A673 (cell line): Measurements from ENCODE around the gene FBXW4. TPM values are rescaled to one million over a fixed set of nuclear protein-coding genes. Genes with fewer than 3 reads are reported as not detected.

Experiments
- BruUV-seq: library from RNA; stranded (reverse); fragments of 400-500 nt; replicated peaks from 2 replicates; lab custom pipeline; 2021; lab: Mats Ljungman, UMichigan
- CTCF ChIA-PET: fragments of 300-600 bp; sonication (Branson Sonifier 250); formaldehyde crosslinking; loops from one replicate; lab custom pipeline; 2022; ENCODE audit warnings: antibody characterized with exemption; lab: Charles Lee
- POLR2A ChIA-PET: fragments of 300-600 bp; sonication (Branson Sonifier 250); formaldehyde crosslinking; loops from one replicate; lab custom pipeline; 2022; ENCODE audit warnings: antibody characterized with exemption; ENCODE audit not compliant: low non-redundant PET; lab: Charles Lee
- DNase-seq: peaks from one replicate; pipeline ENCODE4 v3.0.0-alpha.2; 2015; ENCODE audit warnings: low spot score
- H3K27ac ChIP-seq: fragments of 200-600 bp; sonication (generic); 2 replicates; pipeline ENCODE4 v1.5.1; 2016; ENCODE audit warnings: mixed run types, low read depth, mild to moderate bottlenecking, mixed read lengths, antibody characterized with exemption, low read length; ENCODE audit not compliant: poor library complexity, severe bottlenecking
- H3K27me3 ChIP-seq: fragments of 200-600 bp; sonication (generic); replicated peaks from 2 replicates; pipeline ENCODE4 v1.6.1; 2017; ENCODE audit warnings: mixed run types, low read depth, mild to moderate bottlenecking, mixed read lengths, antibody characterized with exemption, low read length; ENCODE audit not compliant: insufficient read depth, poor library complexity
- H3K36me3 ChIP-seq: fragments of 200-600 bp; sonication (generic); 2 replicates; pipeline ENCODE4 v1.6.1; 2016; ENCODE audit warnings: mixed run types, mild to moderate bottlenecking, mixed read lengths, antibody characterized with exemption, low read length; ENCODE audit not compliant: insufficient read depth, poor library complexity, severe bottlenecking
- H3K4me1 ChIP-seq: fragments of 200-600 bp; sonication (generic); 2 replicates; pipeline ENCODE4 v1.6.1; 2017; ENCODE audit warnings: mixed run types, mild to moderate bottlenecking, mixed read lengths, antibody characterized with exemption, low read length; ENCODE audit not compliant: insufficient read depth, poor library complexity, severe bottlenecking
- H3K4me3 ChIP-seq: fragments of 200-600 bp; sonication (generic); 2 replicates; pipeline ENCODE4 v1.5.1; 2016; ENCODE audit warnings: low read depth, mixed run types, mild to moderate bottlenecking, mixed read lengths, low read length; ENCODE audit not compliant: poor library complexity, severe bottlenecking
- H3K9me3 ChIP-seq: fragments of 200-600 bp; sonication (generic); 2 replicates; pipeline ENCODE4 v1.6.1; 2016; ENCODE audit warnings: mixed run types, low read depth, mild to moderate bottlenecking, mixed read lengths, antibody characterized with exemption, low read length; ENCODE audit not compliant: poor library complexity, severe bottlenecking
- CTCF ChIP-seq: fragments of 300-800, 200-600 bp; sonication (generic); conservative IDR thresholded peaks from 2 replicates; pipeline ENCODE4 v1.5.1; 2017; ENCODE audit warnings: low read depth, mild to moderate bottlenecking, antibody characterized with exemption, low read length, moderate library complexity, mixed read lengths
- EZH2 ChIP-seq: fragments of 200-600 bp; sonication (generic); IDR thresholded peaks from 2 replicates; pipeline ENCODE4 v1.6.1; 2017; ENCODE audit warnings: borderline replicate concordance, low read depth, mild to moderate bottlenecking, mixed read lengths, antibody characterized with exemption, low read length; ENCODE audit not compliant: poor library complexity, severe bottlenecking
- intact Hi-C: fragments of 100-400 bp; cut with micrococcal nuclease; formaldehyde crosslinking; loops from one replicate; pipeline ENCODE4 v1.10.0; 2022; ENCODE audit not compliant: unreplicated experiment
- total RNA-seq: library from RNA; stranded (reverse); gene quantifications from 2 replicates; pipeline ENCODE4 v1.2.3, GENCODE V29; 2021

Gene FBXW4
- total RNA-seq, 1 experiment from 2014 or later, result 19.5 TPM

DNA sequence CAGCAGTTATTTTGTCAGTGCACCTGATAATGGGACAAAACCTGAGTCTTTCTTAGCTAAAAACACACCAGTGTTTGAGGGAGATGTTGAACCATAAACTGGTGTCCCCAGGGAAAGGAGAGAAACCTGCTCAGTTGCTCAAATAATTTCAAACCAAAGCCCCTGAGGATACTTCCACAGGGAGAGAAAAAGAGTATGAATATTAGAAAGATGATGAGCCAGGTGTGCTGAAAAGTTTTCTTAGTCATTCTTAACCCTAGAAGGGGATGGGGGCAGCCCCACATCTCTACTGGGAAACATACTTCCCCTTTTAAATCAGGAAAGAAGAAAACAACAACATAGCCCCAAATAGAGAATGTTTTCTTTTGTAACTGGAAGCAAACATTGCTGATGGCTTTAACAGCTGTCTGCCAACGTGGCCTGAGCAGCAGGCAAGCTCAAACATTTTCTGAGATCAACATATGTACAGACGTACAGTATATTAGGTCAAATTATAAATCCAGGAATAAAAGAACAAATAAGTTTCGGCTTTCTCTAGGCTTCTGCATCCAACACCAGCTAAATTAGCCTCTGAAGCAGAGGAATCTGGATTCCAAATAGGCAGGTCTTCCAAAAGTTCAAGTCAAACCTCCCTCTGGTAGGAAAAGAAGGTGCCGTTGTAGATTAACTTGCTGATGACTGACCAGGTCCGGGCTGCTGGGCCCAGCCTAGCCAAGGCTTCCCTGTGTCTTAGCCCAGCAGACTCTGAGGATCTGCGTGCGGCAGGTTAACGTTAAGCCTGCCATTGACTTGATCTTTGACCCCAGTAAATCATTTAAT, 30.5 kb upstream of the FBXW4 start:
- DNase-seq, result no peak
- Histone ChIP-seq H3K27ac (no peak overlapping the region), H3K9me3 (no peaks in the 10 kb centered on the region), H3K4me1 (no peaks in the 10 kb centered on the region), H3K36me3 (no peaks in the 10 kb centered on the region), H3K27me3 (no peaks in the 10 kb centered on the region), H3K4me3 (no peak overlapping the region)
- BruUV-seq, result no TSS peak
- CTCF ChIA-PET, result no interaction called here
- TF ChIP-seq CTCF, result no peak
- no peak for TF ChIP-seq EZH2
- intact Hi-C loops, result no loop called here
- POLR2A ChIA-PET, result no interaction called here

DNA sequence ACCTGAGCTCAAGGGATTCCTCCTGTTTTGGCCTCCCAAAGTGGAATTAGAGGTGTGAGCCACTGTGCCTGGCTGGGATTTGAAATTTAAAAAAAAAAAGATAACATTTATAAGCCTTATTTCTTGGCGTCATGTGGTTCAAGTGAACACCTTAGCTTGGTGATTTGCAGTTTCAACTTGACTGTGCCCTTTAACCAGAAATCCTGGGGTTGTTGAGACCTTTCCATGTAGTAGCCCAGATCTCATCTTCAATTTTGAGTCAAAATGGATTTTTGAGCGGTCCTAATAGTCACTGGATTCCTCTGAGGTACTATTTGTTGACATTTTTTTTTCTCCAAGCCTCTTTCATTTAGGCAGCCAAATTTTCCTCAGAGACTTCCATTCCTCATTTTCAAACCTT, 29.5 kb upstream of the FBXW4 start:
- no peaks in the 10 kb centered on the region for H3K36me3 ChIP-seq
- CTCF ChIA-PET, result no interaction called here
- H3K4me3 ChIP-seq, result no peak overlapping the region
- no peak for TF ChIP-seq EZH2
- TF ChIP-seq CTCF, result no peak
- no peaks in the 10 kb centered on the region for H3K27me3 ChIP-seq
- no peak overlapping the region for H3K27ac ChIP-seq
- no peak for DNase-seq
- no TSS peak for BruUV-seq
- intact Hi-C loops, result no loop called here
- H3K9me3 ChIP-seq, result no peaks in the 10 kb centered on the region
- no peaks in the 10 kb centered on the region for H3K4me1 ChIP-seq
- POLR2A ChIA-PET, result no interaction called here

DNA sequence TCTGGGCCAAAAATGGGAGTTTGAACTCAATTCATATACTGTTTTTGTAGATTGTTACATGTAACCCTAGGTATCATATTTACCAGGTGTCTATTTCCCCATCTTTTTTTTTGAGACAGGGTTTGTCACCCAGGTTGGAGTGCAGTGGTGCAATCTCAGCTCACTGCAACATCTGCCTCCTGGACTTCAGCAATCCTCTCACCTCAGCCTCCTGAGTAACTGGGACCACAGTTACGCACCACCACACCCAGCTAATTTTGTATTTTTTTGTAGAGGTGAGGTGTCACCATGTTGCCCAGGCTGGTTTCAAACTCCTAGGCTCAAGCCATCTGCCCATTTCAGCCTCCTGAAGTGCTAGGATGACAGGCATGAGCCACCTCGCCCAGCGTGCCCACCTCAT, 28.2 kb upstream of the FBXW4 start:
- no peak for TF ChIP-seq EZH2
- TF ChIP-seq CTCF, result no peak
- Histone ChIP-seq H3K4me3 (no peak overlapping the region), H3K9me3 (no peaks in the 10 kb centered on the region), H3K27me3 (no peaks in the 10 kb centered on the region), H3K4me1 (no peaks in the 10 kb centered on the region), H3K36me3 (no peaks in the 10 kb centered on the region), H3K27ac (no peak overlapping the region)
- ChIA-PET CTCF (no interaction called here), POLR2A (no interaction called here)
- no peak for DNase-seq
- BruUV-seq, result no TSS peak
- intact Hi-C loops, result no loop called here
